ENCODE data around the gene ADD3.

The ADD3 gene

DNA sequence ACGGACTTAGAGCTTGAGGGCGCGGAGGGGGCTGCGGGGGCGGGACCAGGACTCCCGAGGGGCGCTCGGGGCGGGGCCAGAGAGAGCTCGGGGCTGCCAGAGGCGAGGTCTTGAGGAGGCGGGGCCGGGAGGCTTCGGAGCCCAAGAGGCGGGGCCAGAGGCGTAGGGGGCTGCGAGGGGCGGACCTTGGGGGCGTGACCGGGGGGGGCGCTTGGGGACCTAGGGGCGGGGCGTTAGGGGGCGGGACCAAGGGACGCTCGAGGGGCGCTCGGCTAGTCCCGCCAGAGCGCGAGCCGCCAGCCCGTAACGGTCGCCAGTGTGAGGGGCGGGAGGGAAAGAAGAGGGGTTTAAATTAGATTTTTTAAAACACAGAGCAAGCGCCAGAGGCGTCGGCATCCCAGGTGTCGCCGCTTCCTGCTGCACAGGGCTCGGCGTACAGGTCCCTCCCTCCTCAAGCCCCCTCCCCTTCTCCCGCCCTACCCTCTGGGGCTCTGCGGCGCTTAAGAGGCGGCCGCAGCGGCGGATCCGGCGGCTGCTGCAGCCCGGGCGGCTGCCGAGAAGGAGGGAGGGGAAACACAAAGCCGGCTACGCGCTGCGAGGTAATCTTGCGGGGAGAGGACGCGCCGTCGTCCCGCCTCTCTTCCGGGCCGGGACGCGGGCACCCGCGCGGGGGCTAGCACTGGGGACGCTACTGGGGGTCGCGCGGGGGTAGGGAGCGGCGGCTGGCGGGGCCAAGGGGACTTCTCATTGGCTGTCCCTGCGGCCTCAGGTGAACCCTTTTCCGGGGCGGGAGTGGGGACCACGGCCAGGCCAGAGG, at the start of gene ADD3:
TSS of gene ADD3 (plus strand) at position 284 of the 817 bp plus-strand sequence. CDS start 92,670 bp downstream, outside the sequence.
- DNase-seq (ENCODE audit: low read depth in 2 of 2) = peak; percentile 78 to 85

DNA sequence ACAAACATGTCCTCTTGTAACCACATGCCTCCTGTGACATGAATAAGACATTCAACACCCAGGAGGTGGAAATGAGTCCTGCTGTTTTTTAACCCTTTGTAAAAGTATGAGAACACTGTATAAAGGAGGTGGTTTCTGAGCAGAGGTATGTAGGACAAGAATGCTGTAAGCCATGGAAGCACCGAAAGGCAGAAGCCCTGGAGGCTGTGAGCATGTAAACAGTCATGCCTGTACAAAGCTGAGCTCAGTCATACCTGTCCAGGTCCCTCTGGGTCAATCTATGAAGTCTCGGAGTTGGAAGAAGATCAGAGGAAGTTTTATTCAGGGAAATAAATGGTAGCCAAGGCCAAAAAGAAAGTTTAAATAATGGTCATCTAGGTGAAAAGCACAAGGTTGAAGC, 49.7 kb upstream of the ADD3 start:
- DNase-seq (ENCODE audit: low read depth in 2 of 2) = no peak

- no peak for DNase-seq (ENCODE audit: low read depth in 2 of 2)
Measured at GRCh38 chr10:109959259-109960145, 48.3 kb upstream of the ADD3 start.

- no peak for DNase-seq (ENCODE audit: low read depth in 2 of 2)
Measured at GRCh38 chr10:109960682-109961081, 47.1 kb upstream of the ADD3 start.

GRCh38 chr10:109961174-109962001, 46.4 kb upstream of the ADD3 start:
- DNase-seq (ENCODE audit: low read depth in 2 of 2) = no peak

GRCh38 chr10:109962247-109962646, 45.5 kb upstream of the ADD3 start:
- no peak for DNase-seq (ENCODE audit: low read depth in 2 of 2)

DNA sequence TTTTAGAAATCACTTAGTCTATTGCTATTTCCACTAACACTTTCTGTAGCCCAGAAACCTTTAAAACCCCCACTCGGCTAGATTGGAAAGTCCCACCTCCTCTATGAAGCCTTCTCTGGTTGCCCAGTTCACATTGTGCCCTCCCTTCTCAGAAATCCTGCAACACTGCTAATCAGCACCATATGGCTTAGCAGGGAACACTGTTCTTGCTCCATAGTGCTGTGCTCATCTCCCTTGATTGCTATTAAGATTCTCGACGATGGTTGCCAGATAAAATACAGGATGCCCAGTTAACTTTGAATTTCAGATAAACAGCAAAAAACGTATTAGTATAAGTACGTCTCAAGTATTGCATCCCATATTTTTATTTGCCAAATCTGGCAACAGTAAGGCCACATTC, 44.3 kb upstream of the ADD3 start:
- no peak for DNase-seq (ENCODE audit: low read depth in 2 of 2)

DNA sequence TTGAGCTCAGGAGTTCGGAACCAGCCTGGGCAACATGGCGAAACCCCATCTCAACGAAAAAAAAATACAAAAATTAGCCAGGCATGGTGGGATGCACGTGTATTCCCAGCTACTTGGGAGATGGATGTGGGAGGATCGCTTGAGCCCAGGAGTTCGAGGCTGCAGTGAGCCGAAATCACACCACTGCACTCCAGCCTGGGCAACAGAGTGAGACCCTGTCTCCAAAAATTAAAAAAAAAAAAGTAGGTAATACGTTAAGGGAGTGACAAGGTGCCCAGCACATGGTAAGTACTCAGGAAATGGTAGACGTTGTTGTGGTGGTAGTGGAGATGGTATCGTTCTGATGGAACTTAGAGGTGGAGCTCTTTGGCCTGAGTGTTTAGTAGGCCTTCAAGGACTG, 43.5 kb upstream of the ADD3 start:
- no peak for DNase-seq (ENCODE audit: low read depth in 2 of 2)

- no peak for DNase-seq (ENCODE audit: low read depth in 2 of 2)
Measured at GRCh38 chr10:109966961-109967738, 40.6 kb upstream of the ADD3 start.

GRCh38 chr10:109967739-109968088, 40.1 kb upstream of the ADD3 start:
- no peak for DNase-seq (ENCODE audit: low read depth in 2 of 2)

DNA sequence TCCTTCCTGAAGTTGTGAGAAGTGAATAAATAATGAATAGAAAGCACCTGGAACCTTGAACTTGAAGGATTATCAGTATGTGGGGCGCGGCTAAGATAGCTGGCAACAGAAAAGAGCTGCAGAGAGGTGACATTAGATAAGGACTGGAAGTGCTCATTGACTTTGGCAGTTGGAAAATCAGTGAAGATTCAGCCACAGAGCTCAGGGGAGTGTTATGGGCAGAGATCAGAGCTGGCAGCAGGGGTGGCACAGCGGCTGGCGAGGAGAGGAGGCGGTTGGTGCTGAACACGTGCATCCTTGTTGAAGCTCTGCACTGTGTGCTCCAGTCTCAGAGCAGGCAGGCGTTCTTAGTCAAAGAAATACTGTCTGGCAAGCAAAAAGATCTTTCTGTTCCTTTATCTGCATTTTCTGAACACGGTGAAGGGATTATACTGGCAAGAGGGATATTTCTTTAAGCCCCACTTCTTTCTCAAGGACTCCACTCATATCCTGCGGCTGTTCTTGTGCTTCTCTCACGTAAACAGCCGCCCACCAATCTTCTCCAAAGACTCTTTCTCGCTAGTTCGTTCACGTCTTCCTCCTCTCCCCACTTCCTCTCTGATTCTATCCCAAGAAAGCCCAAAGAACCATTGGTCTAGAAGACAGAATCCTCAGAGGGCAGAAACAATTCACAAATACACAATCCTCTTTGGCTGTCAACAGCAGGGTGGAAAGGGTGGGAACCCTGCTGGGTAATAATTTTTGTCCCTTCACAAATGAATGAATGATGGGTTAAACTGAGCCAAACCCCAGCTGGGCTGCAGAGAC, 38.6 kb upstream of the ADD3 start:
- DNase-seq (ENCODE audit: low read depth in 2 of 2) = no peak

DNA sequence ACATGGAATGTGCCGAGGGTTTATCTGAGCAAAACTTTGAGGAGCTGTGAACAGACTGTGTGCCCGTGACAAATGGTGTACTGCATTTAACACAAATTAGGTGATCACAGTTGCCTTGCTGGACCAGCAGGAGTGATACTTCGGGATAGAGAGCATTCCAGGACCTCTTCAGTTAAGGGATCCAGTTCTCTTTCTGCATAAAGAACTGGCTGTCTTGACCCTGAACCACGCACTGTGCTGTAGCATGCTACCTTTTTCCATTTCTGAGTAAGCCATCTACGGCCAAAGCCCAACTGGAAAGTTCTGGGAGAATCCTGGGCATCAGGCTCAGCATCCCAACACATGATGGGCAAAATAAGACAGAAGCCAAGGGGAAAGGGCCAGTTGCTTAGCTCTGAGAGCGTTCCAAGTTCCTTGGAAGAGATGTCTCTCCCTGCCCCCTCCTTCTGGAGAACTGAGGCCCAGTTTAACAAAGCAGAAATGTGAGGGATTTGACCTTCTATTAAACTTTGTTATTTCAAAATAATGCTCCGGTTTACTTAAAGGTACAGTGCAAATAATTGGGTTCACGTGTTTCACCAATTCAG, 37.9 kb upstream of the ADD3 start:
- no peak for DNase-seq (ENCODE audit: low read depth in 2 of 2)

- no peak for DNase-seq (ENCODE audit: low read depth in 2 of 2)
Measured at GRCh38 chr10:109971634-109972033, 36.1 kb upstream of the ADD3 start.

GRCh38 chr10:109972372-109973001, 35.3 kb upstream of the ADD3 start:
- DNase-seq (ENCODE audit: low read depth in 2 of 2) = no peak

GRCh38 chr10:109973326-109973829, 34.4 kb upstream of the ADD3 start:
- DNase-seq (ENCODE audit: low read depth in 2 of 2) = no peak

DNA sequence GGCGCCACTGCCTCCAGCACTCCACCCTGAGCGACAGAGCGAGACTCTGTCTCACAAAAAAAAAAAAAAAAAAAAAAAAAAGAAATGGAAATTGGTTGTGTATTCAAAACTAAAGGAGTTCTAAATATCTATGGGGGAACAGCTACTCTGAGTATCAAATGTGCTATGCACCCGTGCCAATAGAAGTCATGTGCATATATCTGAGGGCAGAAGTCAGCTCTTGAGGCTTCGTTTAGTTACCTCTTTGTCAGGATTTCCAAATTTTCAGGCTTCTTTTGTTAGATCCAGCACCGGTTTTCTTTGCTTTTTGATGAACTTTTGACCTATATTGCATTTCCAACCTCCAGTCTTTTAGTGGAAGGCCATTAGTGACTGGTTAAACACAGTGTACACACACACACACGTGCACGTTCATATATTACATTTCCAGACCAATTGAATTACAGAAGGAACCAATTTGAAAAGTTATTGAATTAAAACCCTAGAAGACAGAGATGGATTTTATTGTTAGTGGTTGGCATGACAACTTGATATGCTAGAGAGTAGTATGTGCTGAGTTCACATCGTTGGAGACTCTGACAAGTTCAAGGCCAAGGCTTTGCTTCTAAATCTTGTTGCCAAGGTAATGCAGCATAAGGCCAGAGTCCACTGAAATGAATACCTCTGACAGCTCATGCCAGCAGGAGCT, 33.1 kb upstream of the ADD3 start:
- no peak for DNase-seq (ENCODE audit: low read depth in 2 of 2)

GRCh38 chr10:109975244-109976190, 32.3 kb upstream of the ADD3 start:
- DNase-seq (ENCODE audit: low read depth in 2 of 2) = no peak

DNA sequence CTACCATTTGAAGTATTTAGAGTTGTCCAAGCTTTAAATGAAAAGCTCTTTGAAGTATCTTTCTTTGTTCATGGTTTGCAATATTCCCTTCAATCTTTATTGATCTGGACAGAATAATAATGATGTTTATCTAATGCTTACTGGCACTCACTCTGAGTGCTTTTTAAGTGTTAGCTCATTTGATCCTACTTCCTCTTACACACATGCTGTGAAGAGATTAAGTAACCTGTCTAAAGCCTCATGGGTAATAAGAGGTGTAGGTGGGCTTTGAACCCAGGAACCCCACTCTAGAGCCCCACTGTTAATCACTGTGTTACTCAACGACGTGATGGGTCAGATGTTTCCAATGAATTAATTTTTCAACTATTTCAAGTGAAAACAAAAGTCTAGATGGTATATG, 31.1 kb upstream of the ADD3 start:
- DNase-seq (ENCODE audit: low read depth in 2 of 2) = no peak

All from stimulated activated CD4-positive, alpha-beta T cell treated with anti-CD3 and anti-CD28 coated beads, Interleukin-12 subunit alpha, Interleukin-12 subunit beta, amount 100 ng/mL, for 24 hours (primary cell).